Measurements from ENCODE around the gene AZGP1. TPM values are rescaled to one million over a fixed set of nuclear protein-coding genes. Genes with fewer than 3 reads are reported as not detected.
A peak's percentile ranks its signal among the peaks of the same experiment; 100 is the strongest.
"Not testable (repeated sequence)": the region's sequence is repeated elsewhere in the genome, so short reads cannot be mapped to it uniquely, and the experiment has no call there.

Gene AZGP1
- total RNA-seq: not detected in 2 replicates

DNA sequence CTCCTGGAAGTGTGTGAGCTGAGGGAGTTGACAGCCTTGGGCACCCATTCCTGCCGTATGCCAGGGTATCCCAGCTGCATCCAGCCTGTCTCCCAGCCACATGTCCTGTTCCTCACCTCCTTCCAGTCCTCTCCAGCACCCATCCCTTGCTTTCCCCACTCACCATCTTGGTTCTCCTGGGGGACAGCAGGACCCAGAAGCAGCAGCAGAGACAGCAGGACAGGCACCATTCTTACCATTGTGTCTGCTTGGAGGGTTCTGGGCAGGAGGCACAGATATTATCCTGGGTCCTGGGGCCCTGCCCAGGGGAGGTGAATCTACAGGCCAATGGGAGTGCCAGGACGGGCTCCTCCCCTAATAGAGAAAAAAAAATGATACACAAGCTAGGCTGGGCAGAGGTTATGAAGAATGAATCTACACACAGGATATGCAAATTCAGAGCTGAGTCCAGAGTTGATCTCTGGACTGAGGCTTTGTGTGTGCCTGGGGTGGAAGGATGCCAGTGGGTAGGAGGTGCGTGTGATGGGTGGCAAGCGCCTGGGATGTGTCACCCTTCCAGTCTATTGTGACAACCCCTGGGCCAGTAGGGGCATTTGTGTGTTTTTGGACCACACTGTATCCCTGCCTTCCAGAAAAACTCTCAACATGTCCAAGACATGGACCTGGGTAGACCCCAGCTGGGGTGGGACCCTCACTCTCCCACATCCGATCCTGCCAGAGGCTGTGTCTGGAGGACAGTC is at the start of gene AZGP1:
AZGP1 (minus strand) TSS at position 250 of the 740 bp plus-strand sequence; CDS start at position 239, 11 bp downstream.
- intact Hi-C loops (cut with micrococcal nuclease): loop anchor here (5.0 kb wide), 1 partner anchor 76 kb away; no protein-coding TSS in a partner anchor
- H3K36me3 Mint-ChIP-seq (ENCODE audit: low read depth): no peaks in the 10 kb centered on the region
- H3K27me3 Mint-ChIP-seq: peaks cover 10% of the 10 kb centered on the region
- peaks cover 2% of the 10 kb centered on the region for H3K4me1 Mint-ChIP-seq
- DNase-seq: no peak
- no peak within 1 kb of the TSS for H3K27ac Mint-ChIP-seq
- H3K4me3 Mint-ChIP-seq: no peak within 1 kb of the TSS
- H3K9me3 Mint-ChIP-seq: no peaks in the 10 kb centered on the region

DNA sequence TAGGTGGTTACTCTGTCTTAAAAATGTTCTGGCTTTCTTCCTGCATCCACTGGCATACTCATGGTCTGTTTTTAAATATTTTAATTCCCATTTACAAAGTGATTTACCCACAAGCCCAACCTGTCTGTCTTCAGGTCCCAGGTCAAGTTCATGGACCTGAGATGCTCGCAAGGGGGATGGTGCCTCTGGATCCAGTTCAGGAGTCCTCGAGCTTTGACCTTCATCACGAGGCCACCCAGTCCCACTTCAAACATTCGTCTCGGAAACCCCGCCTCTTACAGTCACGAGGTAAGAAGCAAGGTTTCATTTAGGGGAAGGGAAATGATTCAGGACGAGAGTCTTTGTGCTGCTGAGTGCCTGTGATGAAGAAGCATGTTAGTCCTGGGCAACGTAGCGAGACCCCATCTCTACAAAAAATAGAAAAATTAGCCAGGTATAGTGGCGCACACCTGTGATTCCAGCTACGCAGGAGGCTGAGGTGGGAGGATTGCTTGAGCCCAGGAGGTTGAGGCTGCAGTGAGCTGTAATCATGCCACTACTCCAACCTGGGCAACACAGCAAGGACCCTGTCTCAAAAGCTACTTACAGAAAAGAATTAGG is 48.3 kb upstream of the AZGP1 start:
- Mint-ChIP-seq H3K9me3 (no peaks in the 10 kb centered on the region), H3K27ac (no peak overlapping the region), H3K27me3 (no peaks in the 10 kb centered on the region), H3K4me3 (no peak overlapping the region), H3K36me3 (ENCODE audit: low read depth) (peaks cover 55% of the 10 kb centered on the region), H3K4me1 (peaks cover 25% of the 10 kb centered on the region)
- intact Hi-C loops (cut with micrococcal nuclease): no loop called here
- no peak for DNase-seq

DNA sequence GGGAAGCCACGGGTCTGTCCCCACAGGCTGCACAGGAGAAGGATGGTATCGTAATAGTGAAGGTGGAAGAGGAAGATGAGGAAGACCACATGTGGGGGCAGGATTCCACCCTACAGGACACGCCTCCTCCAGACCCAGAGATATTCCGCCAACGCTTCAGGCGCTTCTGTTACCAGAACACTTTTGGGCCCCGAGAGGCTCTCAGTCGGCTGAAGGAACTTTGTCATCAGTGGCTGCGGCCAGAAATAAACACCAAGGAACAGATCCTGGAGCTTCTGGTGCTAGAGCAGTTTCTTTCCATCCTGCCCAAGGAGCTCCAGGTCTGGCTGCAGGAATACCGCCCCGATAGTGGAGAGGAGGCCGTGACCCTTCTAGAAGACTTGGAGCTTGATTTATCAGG is 47.7 kb upstream of the AZGP1 start:
- Mint-ChIP-seq H3K27me3 (no peaks in the 10 kb centered on the region), H3K4me3 (no peak overlapping the region), H3K9me3 (no peaks in the 10 kb centered on the region), H3K36me3 (ENCODE audit: low read depth) (peaks cover 54% of the 10 kb centered on the region), H3K4me1 (peaks cover 25% of the 10 kb centered on the region), H3K27ac (no peak overlapping the region)
- no peak for DNase-seq
- intact Hi-C loops (cut with micrococcal nuclease): no loop called here

DNA sequence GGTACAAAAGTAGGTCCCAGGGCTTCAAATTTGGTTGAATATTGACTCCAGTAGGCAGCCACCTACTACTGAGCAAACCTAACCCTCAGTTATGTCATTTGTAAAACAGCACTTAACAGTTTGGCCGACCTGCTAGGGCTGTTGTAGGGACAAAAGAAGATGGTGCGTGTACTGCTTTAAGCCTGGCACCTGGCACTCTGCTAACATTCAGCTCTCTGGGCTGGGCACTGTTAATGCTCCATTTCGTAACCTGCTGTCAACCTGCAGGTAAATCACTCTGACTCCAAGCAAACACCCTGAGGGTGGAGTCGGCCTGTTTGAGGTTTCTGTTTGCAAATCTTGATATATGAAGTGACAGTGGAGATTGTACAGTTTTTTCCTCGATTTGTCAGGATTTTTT is 46.8 kb upstream of the AZGP1 start:
- DNase-seq: no peak
- Mint-ChIP-seq H3K4me3 (no peak overlapping the region), H3K27ac (no peak overlapping the region), H3K4me1 (peaks cover 28% of the 10 kb centered on the region), H3K27me3 (no peaks in the 10 kb centered on the region), H3K36me3 (ENCODE audit: low read depth) (peaks cover 54% of the 10 kb centered on the region), H3K9me3 (no peaks in the 10 kb centered on the region)
- intact Hi-C loops (cut with micrococcal nuclease): no loop called here

DNA sequence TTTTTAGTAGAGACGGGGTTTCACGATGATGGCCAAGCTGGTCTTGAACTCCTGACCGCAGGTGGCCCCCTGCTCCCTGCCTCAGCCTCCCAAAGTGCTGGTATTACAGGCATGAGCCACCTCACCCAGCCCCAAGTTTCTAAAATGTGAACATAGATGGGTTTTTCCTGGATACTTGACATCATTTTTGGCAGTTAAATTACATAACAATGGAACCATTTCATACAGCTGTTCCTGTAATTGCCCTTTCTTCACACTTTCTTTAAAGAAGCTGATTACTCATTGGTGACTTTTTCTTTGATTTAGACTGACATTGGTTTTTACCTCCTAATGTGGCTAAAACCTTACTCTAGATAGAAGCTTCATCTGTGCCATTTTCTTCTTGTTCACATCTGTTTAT is 45.5 kb upstream of the AZGP1 start:
- H3K4me1 Mint-ChIP-seq: peaks cover 36% of the 10 kb centered on the region
- no peak for DNase-seq
- peak overlapping the region; percentile 62 for H3K27ac Mint-ChIP-seq
- H3K27me3 Mint-ChIP-seq: no peaks in the 10 kb centered on the region
- peaks cover 55% of the 10 kb centered on the region for H3K36me3 Mint-ChIP-seq (ENCODE audit: low read depth)
- no peak overlapping the region for H3K4me3 Mint-ChIP-seq
- H3K9me3 Mint-ChIP-seq: no peaks in the 10 kb centered on the region
- intact Hi-C loops (cut with micrococcal nuclease): no loop called here

DNA sequence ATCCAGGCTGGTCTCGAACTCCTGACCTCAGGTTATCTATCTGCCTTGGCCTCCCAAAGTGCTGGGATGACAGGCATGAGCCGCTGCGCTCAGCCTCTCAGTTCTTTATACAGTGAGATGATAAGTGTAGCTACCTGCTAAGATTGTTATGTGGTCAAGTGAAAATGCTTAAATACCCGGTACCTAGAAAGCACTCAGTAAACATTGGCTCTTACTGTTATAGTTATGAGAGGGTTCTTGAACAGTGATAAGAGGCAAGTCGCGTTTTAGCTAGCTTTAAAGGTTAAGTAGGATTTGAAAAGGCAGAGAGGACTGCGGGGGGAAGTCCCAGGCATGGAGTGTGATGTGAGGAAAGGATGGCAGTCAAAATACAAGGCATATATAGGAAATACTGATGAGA is 44.1 kb upstream of the AZGP1 start:
- intact Hi-C loops (cut with micrococcal nuclease): loop anchor here (5.0 to 10.0 kb wide), 3 partner anchors 32 to 465 kb away; partner anchors contain the start of genes FAM200A, MBLAC1 and ZNF655
- peaks cover 46% of the 10 kb centered on the region for H3K36me3 Mint-ChIP-seq (ENCODE audit: low read depth)
- H3K27ac Mint-ChIP-seq: peak overlapping the region; percentile 52
- peaks cover 38% of the 10 kb centered on the region for H3K4me1 Mint-ChIP-seq
- no peaks in the 10 kb centered on the region for H3K27me3 Mint-ChIP-seq
- peak overlapping the region; percentile 7 for H3K4me3 Mint-ChIP-seq
- no peaks in the 10 kb centered on the region for H3K9me3 Mint-ChIP-seq
- DNase-seq: no peak

DNA sequence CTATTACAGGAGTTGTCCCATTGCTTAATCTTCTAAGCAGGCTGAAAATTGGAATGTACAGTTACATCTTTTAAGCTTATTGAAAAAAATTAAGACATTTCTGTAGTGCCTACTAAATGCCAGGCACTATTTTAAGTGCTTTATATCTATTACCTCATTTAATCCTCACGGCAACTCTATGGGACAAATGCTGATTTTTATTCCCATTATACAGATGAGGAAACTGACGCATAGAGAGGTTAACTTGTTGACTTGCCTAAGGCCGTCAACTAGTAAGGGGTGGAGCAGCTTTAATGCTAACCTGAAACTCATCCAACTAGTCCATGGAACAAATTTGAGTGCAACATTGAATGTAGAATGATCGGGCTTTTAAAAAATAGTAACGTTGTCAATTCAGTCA is 42.0 kb upstream of the AZGP1 start:
- Mint-ChIP-seq H3K4me3 (no peak overlapping the region), H3K27me3 (no peaks in the 10 kb centered on the region), H3K9me3 (no peaks in the 10 kb centered on the region), H3K4me1 (peaks cover 36% of the 10 kb centered on the region), H3K27ac (no peak overlapping the region), H3K36me3 (ENCODE audit: low read depth) (peaks cover 30% of the 10 kb centered on the region)
- no peak for DNase-seq
- intact Hi-C loops (cut with micrococcal nuclease): loop anchor here (5.0 to 10.0 kb wide), 3 partner anchors 34 to 463 kb away; partner anchors contain the start of genes FAM200A, MBLAC1 and ZNF655

DNA sequence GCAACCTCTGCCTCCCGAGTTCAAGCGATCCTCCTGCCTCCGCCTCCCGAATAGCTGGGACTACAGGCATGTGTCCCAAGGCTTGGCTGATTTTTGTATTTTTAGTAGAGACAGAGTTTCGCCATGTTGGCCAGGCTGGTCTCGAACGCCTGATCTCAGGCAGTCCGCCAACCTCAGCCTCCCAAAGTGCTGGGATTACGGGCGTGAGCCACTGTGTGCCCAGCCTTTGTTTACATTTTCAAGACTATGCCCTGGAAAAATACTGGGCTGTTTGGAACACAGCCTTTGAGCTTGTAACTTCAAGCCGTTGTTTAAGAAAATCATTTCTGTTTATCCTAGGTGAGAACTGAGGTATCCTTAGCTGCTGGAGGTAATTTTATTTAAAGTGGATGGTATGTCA is 41.5 kb upstream of the AZGP1 start:
- DNase-seq: no peak
- intact Hi-C loops (cut with micrococcal nuclease): loop anchor here (5.0 to 10.0 kb wide), 3 partner anchors 35 to 462 kb away; partner anchors contain the start of genes FAM200A, MBLAC1 and ZNF655
- Mint-ChIP-seq H3K36me3 (ENCODE audit: low read depth) (peaks cover 24% of the 10 kb centered on the region), H3K4me3 (peak overlapping the region; percentile 43), H3K27ac (no peak overlapping the region), H3K4me1 (peaks cover 35% of the 10 kb centered on the region), H3K27me3 (no peaks in the 10 kb centered on the region), H3K9me3 (no peaks in the 10 kb centered on the region)

DNA sequence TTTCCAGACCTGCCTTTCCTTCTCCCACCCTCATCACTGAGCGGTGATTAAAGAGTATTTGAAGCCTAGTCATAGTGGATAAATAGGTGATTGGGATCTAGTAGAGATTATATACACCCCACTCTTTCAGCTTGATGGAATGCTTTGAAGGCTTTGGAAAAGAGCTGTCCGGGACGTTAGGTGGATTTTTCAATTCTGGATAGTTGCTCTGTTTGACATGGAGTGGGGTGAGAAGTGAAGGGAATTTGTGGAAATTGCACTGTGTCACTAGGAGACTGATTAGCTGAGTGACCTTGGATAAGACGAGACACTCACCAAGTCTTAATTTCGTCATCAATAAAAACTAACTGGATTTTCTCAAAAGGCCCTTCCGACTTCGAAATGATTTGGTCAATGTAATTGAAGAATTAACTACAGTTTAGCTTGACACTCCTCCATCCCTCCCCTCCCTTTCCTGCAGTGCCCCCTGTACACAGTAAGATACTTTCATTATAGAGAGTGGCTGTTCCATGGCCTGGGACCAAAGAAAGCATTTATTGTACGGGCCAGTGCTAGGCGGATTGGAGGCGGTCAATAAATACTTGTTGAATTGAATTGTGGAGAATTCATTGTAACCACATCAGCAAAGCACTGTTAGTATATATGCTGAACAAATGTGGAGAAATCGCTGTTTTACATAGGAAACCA is 40.5 kb upstream of the AZGP1 start:
- intact Hi-C loops (cut with micrococcal nuclease): loop anchor here (5.0 to 10.0 kb wide), 3 partner anchors 36 to 462 kb away; partner anchors contain the start of genes FAM200A, MBLAC1 and ZNF655
- H3K4me1 Mint-ChIP-seq: peaks cover 31% of the 10 kb centered on the region
- DNase-seq: no peak

DNA sequence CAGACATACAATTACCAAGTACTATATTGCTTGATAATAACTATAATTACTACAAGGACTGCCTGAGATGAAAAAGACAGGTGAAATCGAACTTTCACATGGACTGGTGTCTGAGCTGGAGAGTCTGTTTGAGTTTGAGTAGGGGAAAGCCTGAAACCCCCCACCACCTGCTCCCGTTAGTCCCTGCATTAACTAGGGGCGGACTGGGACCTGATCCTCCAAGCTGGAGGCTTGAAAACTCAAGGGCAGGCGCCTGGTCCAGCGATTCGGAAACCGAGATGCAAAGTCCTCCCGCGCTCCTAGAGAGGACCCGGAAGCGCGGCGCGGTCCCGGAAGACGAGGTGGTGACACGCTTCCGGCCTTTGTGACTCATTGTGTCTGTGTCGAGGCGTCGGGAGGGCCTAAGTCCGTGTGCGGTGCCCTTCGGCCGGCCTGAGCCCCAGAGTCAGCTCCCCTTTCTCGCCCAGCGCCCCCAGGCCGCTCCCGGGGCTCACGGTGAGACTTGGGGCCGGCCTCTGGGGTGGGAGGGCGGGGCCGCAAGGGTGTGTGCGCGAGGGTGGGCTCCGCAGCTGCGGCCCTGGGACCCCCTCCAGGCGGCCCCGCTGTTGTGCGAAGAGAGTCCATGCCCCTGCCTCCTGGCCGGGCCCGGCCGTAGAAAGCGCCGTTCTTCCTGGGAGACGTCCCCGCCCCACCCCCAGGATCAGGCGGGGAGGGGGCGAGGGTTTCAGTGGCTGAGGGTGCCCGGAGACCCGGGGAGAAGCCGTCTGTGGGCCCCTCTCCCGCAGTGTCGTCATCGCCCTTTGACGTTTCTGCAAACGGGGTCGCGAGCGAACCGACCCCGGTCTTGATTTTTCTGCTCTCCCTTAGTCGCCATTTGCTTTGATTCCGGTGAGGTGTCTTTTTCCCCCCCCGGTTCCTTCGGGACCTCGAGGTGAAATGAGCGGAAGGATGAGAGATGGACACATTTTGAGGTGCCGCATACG is 39.7 kb upstream of the AZGP1 start, which contains the start of gene ZKSCAN1:
ZKSCAN1 (plus strand) TSS at position 365 of the 983 bp plus-strand sequence. CDS start 7,911 bp downstream, outside the sequence.
- peak within 1 kb of the TSS; percentile 95 for H3K4me3 Mint-ChIP-seq
- peaks cover 22% of the 10 kb centered on the region for H3K36me3 Mint-ChIP-seq (ENCODE audit: low read depth)
- H3K9me3 Mint-ChIP-seq: no peaks in the 10 kb centered on the region
- H3K27me3 Mint-ChIP-seq: no peaks in the 10 kb centered on the region
- intact Hi-C loops (cut with micrococcal nuclease): loop anchor here (1.0 to 10.0 kb wide), 5 partner anchors 18 to 461 kb away; partner anchors contain the start of genes FAM200A, MBLAC1, ZNF3 and ZNF655
- H3K27ac Mint-ChIP-seq: peak within 1 kb of the TSS; percentile 94
- H3K4me1 Mint-ChIP-seq: peaks cover 31% of the 10 kb centered on the region
- DNase-seq: peak; percentile 96

More for the DNA sequence above, 40.5 kb upstream of the AZGP1 start:
- peak overlapping the region; percentile 95 for H3K4me3 Mint-ChIP-seq
- peaks cover 22% of the 10 kb centered on the region for H3K36me3 Mint-ChIP-seq (ENCODE audit: low read depth)
- peak overlapping the region; percentile 94 for H3K27ac Mint-ChIP-seq
- no peaks in the 10 kb centered on the region for H3K9me3 Mint-ChIP-seq
- H3K27me3 Mint-ChIP-seq: no peaks in the 10 kb centered on the region

DNA sequence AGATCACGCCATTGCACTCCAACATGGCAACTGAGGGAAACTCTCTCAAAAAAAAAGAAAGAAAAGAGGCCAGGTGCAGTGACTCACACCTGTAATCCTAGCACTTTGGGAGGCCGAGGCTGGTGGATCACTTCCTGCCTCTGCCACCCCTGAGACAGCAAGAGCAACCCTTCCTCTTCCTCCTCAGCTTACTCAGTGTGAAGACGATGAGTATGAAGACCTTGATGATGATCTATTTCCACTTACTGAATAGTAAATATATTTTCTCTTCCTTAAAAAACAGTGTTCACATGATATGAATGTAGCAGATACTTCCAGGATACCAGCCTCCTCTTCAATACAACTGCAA is 37.5 kb upstream of the AZGP1 start:
- DNase-seq: peak; percentile 56
- intact Hi-C loops (cut with micrococcal nuclease): loop anchor here (10.0 kb wide), 1 partner anchor 459 kb away; the partner anchor contains the start of genes FAM200A and ZNF655
- no peak overlapping the region for H3K4me3 Mint-ChIP-seq
- peaks cover 23% of the 10 kb centered on the region for H3K4me1 Mint-ChIP-seq
- no peaks in the 10 kb centered on the region for H3K27me3 Mint-ChIP-seq
- no peaks in the 10 kb centered on the region for H3K9me3 Mint-ChIP-seq
- peak overlapping the region; percentile 15 for H3K27ac Mint-ChIP-seq
- peaks cover 15% of the 10 kb centered on the region for H3K36me3 Mint-ChIP-seq (ENCODE audit: low read depth)

DNA sequence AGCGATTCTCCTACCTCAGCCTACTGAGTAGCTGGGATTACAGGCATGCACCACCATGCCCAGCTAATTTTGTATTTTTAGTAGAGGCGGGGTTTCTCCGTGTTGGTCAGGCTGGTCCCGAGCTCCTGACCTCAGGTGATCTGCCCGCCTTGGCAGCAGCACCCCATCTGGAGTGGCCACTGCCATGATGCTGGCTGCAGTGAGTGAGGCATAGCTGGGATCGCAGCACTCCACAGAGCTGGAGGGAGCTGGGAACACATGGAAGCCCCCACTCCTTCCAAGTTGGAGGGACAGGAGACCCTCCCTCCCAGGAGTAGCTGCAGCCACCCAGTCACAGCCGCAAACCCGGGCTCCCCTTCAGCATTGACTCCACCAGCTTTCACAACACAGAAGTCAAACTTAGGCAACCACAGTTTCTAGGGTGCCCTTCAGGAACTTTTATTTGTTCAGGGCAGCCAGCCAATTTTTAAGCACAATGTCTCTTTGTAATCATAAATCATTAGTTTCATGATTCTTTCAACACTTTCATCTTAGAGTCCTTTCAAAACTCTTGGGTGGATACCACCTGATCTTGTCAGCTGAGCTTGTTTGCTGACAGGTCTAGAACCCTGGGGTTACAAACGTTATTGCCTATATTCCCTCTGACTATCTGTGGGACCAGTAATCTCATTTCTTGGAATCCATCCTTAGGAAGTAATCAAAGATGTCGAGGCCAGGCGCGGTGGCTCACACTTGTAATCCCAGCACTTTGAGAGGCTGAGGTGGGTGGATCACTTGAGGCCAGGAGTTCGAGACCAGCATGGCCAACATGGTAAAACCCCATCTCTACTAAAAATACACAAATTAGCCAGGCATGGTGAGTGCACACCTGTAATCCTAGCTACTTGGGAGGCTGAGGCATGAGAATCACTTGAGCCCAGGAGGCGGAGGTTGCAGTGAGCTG is 36.8 kb upstream of the AZGP1 start:
- Mint-ChIP-seq H3K4me1 (peaks cover 20% of the 10 kb centered on the region), H3K36me3 (ENCODE audit: low read depth) (peaks cover 11% of the 10 kb centered on the region), H3K27ac (peak overlapping the region; percentile 15)
- not testable (repeated sequence) for H3K27me3 Mint-ChIP-seq, H3K4me3 Mint-ChIP-seq, DNase-seq, H3K9me3 Mint-ChIP-seq
- intact Hi-C loops (cut with micrococcal nuclease): loop anchor here (10.0 kb wide), 1 partner anchor 458 kb away; the partner anchor contains the start of genes FAM200A and ZNF655

All from activated CD4-positive, alpha-beta T cell treated with anti-CD3 and anti-CD28 coated beads, Interleukin-2, amount 10 ng/mL, durations not matched to agents 24 days and 14 days (primary cell).